Hepatocyte (in vitro differentiated cells): ENCODE measurements around the gene BORCS5. TPM values are rescaled to one million over a fixed set of nuclear protein-coding genes. Genes with fewer than 3 reads are reported as not detected.

Experiments
- DNase-seq: peaks from one replicate; pipeline ENCODE4 v3.0.0-alpha.2; 2016; ENCODE audit warnings: low spot score
- H2AFZ ChIP-seq: fragments of 200-600 bp; sonication (generic); 2 replicates; pipeline ENCODE4 v1.6.0; 2016; ENCODE audit warnings: antibody characterized with exemption, mild to moderate bottlenecking
- H3K27ac ChIP-seq: fragments of 200-600 bp; sonication (generic); 2 replicates; pipeline ENCODE4 v1.5.1; 2016; ENCODE audit warnings: mild to moderate bottlenecking
- H3K27me3 ChIP-seq: fragments of 200-600 bp; sonication (generic); 2 replicates; pipeline ENCODE4 v1.6.1; 2016
- H3K36me3 ChIP-seq: fragments of 200-600 bp; sonication (generic); replicated peaks from 2 replicates; pipeline ENCODE4 v1.5.1; 2016; ENCODE audit warnings: low read depth; ENCODE audit not compliant: insufficient read depth
- H3K4me1 ChIP-seq: fragments of 200-600 bp; sonication (generic); 2 replicates; pipeline ENCODE4 v1.5.1; 2016; ENCODE audit warnings: mild to moderate bottlenecking, moderate library complexity; ENCODE audit not compliant: insufficient read depth
- H3K4me2 ChIP-seq: fragments of 200-600 bp; sonication (generic); 2 replicates; pipeline ENCODE4 v1.6.0; 2016
- H3K4me3 ChIP-seq: fragments of 200-600 bp; sonication (generic); 2 replicates; pipeline ENCODE4 v1.5.1; 2016; ENCODE audit warnings: mild to moderate bottlenecking
- H3K79me2 ChIP-seq: fragments of 200-600 bp; sonication (generic); 2 replicates; pipeline ENCODE4 v1.6.0; 2017; ENCODE audit warnings: mild to moderate bottlenecking
- H3K9me2 ChIP-seq: fragments of 200-600 bp; sonication (generic); replicated peaks from 2 replicates; pipeline ENCODE4 v1.6.0; 2017; ENCODE audit warnings: mild to moderate bottlenecking; ENCODE audit not compliant: insufficient read depth
- H3K9me3 ChIP-seq: fragments of 200-600 bp; sonication (generic); 2 replicates; pipeline ENCODE4 v1.5.1; 2016; ENCODE audit warnings: low read depth, mild to moderate bottlenecking
- H4K20me1 ChIP-seq: fragments of 200-600 bp; sonication (generic); 2 replicates; pipeline ENCODE4 v1.6.0; 2016; ENCODE audit warnings: mild to moderate bottlenecking; ENCODE audit not compliant: insufficient read depth, poor library complexity, severe bottlenecking
- EZH2 ChIP-seq: fragments of 200-600 bp; sonication (generic); IDR thresholded peaks from 2 replicates; pipeline ENCODE4 v1.6.1; 2016; ENCODE audit warnings: antibody characterized with exemption, mild to moderate bottlenecking, borderline replicate concordance
- EZH2phosphoT487 ChIP-seq: fragments of 200-600 bp; sonication (generic); IDR thresholded peaks from one replicate; pipeline ENCODE4 v1.6.1; 2018; ENCODE audit warnings: antibody characterized with exemption, mild to moderate bottlenecking, low read depth, moderate library complexity; ENCODE audit not compliant: unreplicated experiment, severe bottlenecking
- WGBS: methylation state at CpG from one replicate; pipeline ENCODE4 v1.1.6; 2016; ENCODE audit warnings: low lambda C conversion rate; ENCODE audit errors: missing lambda C conversion rate; 5-methylcytosine and 5-hydroxymethylcytosine counted together
- polyA plus RNA-seq: library from polyadenylated mRNA; unstranded; fragments of >200 nt; fragmentation: Nextera tagmentation; extraction: Ambion mirVana; gene quantifications from 2 replicates; pipeline ENCODE4 v1.2.1, GENCODE V29; 2016
- total RNA-seq: library from RNA; depleted of rRNA; stranded (reverse); fragments of >200 nt; gene quantifications from 2 replicates; pipeline ENCODE4 v1.2.3, GENCODE V29; 2014
- TF ChIP-seq, protein P1 (sequence below): fragments of 200-600 bp; sonication (generic); IDR thresholded peaks from 2 replicates; pipeline ENCODE4 v1.5.1; 2016; ENCODE audit warnings: antibody characterized with exemption, mild to moderate bottlenecking; ENCODE audit not compliant: poor library complexity

BORCS5 gene
- total and polyA plus RNA-seq, 2 experiments from 2014 or later = 6.6 to 11.2 TPM

- no peaks in the 10 kb centered on the region for H3K9me2 ChIP-seq
- H3K4me3 ChIP-seq = no peak overlapping the region
- WGBS = 65% methylated on average over 3 of the region's 4 CpGs
- no peaks in the 10 kb centered on the region for H4K20me1 ChIP-seq
- no peak for DNase-seq
- H3K4me1 ChIP-seq = peaks cover 6% of the 10 kb centered on the region
- H2AFZ ChIP-seq = no peak overlapping the region
- H3K4me2 ChIP-seq = no peak overlapping the region
- no peaks in the 10 kb centered on the region for H3K27me3 ChIP-seq
- H3K79me2 ChIP-seq = no peaks in the 10 kb centered on the region
- H3K36me3 ChIP-seq = no peaks in the 10 kb centered on the region
- TF ChIP-seq EZH2phosphoT487 = no peak
- TF ChIP-seq EZH2 = no peak
- TF ChIP-seq, protein P1, sequence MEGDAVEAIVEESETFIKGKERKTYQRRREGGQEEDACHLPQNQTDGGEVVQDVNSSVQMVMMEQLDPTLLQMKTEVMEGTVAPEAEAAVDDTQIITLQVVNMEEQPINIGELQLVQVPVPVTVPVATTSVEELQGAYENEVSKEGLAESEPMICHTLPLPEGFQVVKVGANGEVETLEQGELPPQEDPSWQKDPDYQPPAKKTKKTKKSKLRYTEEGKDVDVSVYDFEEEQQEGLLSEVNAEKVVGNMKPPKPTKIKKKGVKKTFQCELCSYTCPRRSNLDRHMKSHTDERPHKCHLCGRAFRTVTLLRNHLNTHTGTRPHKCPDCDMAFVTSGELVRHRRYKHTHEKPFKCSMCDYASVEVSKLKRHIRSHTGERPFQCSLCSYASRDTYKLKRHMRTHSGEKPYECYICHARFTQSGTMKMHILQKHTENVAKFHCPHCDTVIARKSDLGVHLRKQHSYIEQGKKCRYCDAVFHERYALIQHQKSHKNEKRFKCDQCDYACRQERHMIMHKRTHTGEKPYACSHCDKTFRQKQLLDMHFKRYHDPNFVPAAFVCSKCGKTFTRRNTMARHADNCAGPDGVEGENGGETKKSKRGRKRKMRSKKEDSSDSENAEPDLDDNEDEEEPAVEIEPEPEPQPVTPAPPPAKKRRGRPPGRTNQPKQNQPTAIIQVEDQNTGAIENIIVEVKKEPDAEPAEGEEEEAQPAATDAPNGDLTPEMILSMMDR = no peak
- no peaks in the 10 kb centered on the region for H3K9me3 ChIP-seq
- H3K27ac ChIP-seq = no peak overlapping the region
Observed at GRCh38 chr12:12323118-12323517, 33.8 kb upstream of the BORCS5 start.

GRCh38 chr12:12323591-12323990 is 33.3 kb upstream of the BORCS5 start:
- Histone ChIP-seq H2AFZ (no peak overlapping the region), H3K4me3 (no peak overlapping the region), H3K36me3 (no peaks in the 10 kb centered on the region), H3K9me3 (no peaks in the 10 kb centered on the region), H3K4me2 (no peak overlapping the region), H4K20me1 (no peaks in the 10 kb centered on the region), H3K9me2 (no peaks in the 10 kb centered on the region), H3K27me3 (no peaks in the 10 kb centered on the region), H3K27ac (no peak overlapping the region), H3K4me1 (peaks cover 6% of the 10 kb centered on the region), H3K79me2 (no peaks in the 10 kb centered on the region)
- WGBS = 70% methylated on average over 9 of the region's 9 CpGs
- TF ChIP-seq, protein P1 = no peak
- TF ChIP-seq EZH2 (no peak), EZH2phosphoT487 (no peak)
- DNase-seq = no peak

DNA sequence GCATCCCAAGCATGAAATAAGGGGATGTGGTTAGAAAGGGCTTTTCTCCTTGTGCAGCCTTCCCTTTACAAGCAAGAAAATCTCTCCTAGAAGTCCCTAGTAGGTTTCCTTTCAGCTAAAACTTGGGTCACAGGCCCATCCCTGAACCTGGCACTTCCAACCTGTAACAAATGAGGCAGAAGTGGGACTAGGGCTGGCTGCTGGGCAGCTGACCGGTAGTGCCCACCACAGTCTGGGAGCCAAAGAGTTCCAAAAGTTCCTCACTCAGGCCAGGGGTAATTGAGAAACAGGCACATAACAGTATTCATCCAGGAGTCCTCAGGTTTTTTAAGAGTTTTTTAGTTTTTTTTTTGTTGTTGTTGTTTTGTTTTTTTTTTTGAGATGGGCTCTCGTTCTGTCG is 30.6 kb upstream of the BORCS5 start:
- WGBS = 100% methylated on average over 3 of the region's 3 CpGs

More for the DNA sequence above, 30.6 kb upstream of the BORCS5 start:
- Histone ChIP-seq H3K4me1 (peaks cover 2% of the 10 kb centered on the region), H3K27me3 (no peaks in the 10 kb centered on the region), H4K20me1 (no peaks in the 10 kb centered on the region), H2AFZ (no peak overlapping the region), H3K4me3 (no peak overlapping the region), H3K4me2 (no peak overlapping the region), H3K9me2 (no peaks in the 10 kb centered on the region), H3K79me2 (no peaks in the 10 kb centered on the region), H3K27ac (no peak overlapping the region), H3K9me3 (no peaks in the 10 kb centered on the region), H3K36me3 (no peaks in the 10 kb centered on the region)
- TF ChIP-seq EZH2phosphoT487 (no peak), EZH2 (no peak)
- TF ChIP-seq, protein P1 = no peak
- no peak for DNase-seq
